Activated naive CD8-positive, alpha-beta T cell treated with anti-CD3 and anti-CD28 coated beads, Interleukin-2, amount 10 ng/mL, durations not matched to agents 7 days and 5 days (primary cell): ENCODE measurements around the gene SPIRE2. TPM values are rescaled to one million over a fixed set of nuclear protein-coding genes. Genes with fewer than 3 reads are reported as not detected.
A peak's percentile ranks its signal among the peaks of the same experiment; 100 is the strongest.
"Not testable (repeated sequence)": the region's sequence is repeated elsewhere in the genome, so short reads cannot be mapped to it uniquely, and the experiment has no call there.

Experiments
- ATAC-seq: fragments of 150-1000 bp; cut with Tn5 transposase; one replicate; pipeline ENCODE4 v1.10.0; 2021; ENCODE audit warnings: low read depth, moderate library complexity
- POLR2A ChIA-PET: fragments of 350-600 bp; sonication (Branson Sonifier 250); formaldehyde crosslinking; loops from one replicate; lab custom pipeline; 2021; ENCODE audit warnings: antibody characterized with exemption; lab: Charles Lee
- DNase-seq: peaks from one replicate; pipeline ENCODE4 v3.0.0; 2021
- H3K27ac Mint-ChIP-seq: one replicate; pipeline ENCODE4 v1.8.0; 2022; ENCODE audit warnings: mild to moderate bottlenecking, mixed read lengths
- H3K27me3 Mint-ChIP-seq: one replicate; pipeline ENCODE4 v1.8.0; 2022; ENCODE audit warnings: mild to moderate bottlenecking, moderate library complexity, mixed read lengths
- H3K36me3 Mint-ChIP-seq: one replicate; pipeline ENCODE4 v1.8.0; 2021; ENCODE audit warnings: mild to moderate bottlenecking, mixed read lengths
- H3K4me1 Mint-ChIP-seq: one replicate; pipeline ENCODE4 v1.8.0; 2021; ENCODE audit warnings: mixed read lengths
- H3K4me3 Mint-ChIP-seq: one replicate; pipeline ENCODE4 v1.8.0; 2022; ENCODE audit warnings: mild to moderate bottlenecking, moderate library complexity, mixed read lengths
- H3K9me3 Mint-ChIP-seq: one replicate; pipeline ENCODE4 v1.8.0; 2021; ENCODE audit warnings: mixed read lengths
- total RNA-seq, 2 experiments: library from RNA; stranded (reverse); gene quantifications; one replicate each; pipeline ENCODE4 v1.2.3, GENCODE V29; 2021

SPIRE2 gene
- total RNA-seq, 2 experiments from 2014 or later, result 1.5 to 1.8 TPM

DNA sequence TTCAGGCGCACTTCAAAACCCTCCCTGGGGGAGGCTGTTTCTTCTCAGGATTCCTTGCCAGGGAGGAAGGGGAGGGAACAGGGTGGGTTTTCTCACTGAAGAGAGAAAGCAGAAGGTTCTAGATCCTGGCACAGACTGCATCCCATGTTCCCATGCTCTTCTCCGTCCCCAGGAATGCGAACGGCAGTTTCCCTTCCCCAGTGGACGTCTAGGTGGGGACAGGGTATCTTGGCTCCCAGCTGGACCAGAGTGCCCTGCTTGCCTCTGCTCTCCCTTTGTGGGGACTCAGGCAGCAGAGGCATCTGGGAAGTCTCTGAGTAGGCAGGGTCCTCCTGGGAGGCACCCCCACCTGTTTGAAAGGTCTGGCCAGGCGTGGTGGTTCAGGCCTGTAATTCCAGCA is 42.2 kb downstream of the SPIRE2 start:
- H3K36me3 Mint-ChIP-seq, result peaks cover 16% of the 10 kb centered on the region
- POLR2A ChIA-PET, result no interaction called here
- H3K4me1 Mint-ChIP-seq, result peaks cover 7% of the 10 kb centered on the region
- H3K9me3 Mint-ChIP-seq, result peaks cover 3% of the 10 kb centered on the region
- H3K4me3 Mint-ChIP-seq, result no peak overlapping the region
- ATAC-seq (no peak), DNase-seq (no peak)
- no peak overlapping the region for H3K27ac Mint-ChIP-seq
- H3K27me3 Mint-ChIP-seq, result no peaks in the 10 kb centered on the region

- Mint-ChIP-seq H3K4me1 (peaks cover 7% of the 10 kb centered on the region), H3K9me3 (peaks cover 3% of the 10 kb centered on the region), H3K27ac (no peak overlapping the region), H3K27me3 (no peaks in the 10 kb centered on the region), H3K36me3 (peaks cover 18% of the 10 kb centered on the region), H3K4me3 (peak overlapping the region; percentile 96)
- ATAC-seq (no peak), DNase-seq (no peak)
- POLR2A ChIA-PET, result interaction anchor here (1.9 to 2.5 kb wide), 4 partner anchors 8 to 166 kb away, joined by 9 to 44 read pairs (median 19); no protein-coding TSS in a partner anchor
These were observed 43.6 kb downstream of the SPIRE2 start for GRCh38 chr16:89871895-89872294.

DNA sequence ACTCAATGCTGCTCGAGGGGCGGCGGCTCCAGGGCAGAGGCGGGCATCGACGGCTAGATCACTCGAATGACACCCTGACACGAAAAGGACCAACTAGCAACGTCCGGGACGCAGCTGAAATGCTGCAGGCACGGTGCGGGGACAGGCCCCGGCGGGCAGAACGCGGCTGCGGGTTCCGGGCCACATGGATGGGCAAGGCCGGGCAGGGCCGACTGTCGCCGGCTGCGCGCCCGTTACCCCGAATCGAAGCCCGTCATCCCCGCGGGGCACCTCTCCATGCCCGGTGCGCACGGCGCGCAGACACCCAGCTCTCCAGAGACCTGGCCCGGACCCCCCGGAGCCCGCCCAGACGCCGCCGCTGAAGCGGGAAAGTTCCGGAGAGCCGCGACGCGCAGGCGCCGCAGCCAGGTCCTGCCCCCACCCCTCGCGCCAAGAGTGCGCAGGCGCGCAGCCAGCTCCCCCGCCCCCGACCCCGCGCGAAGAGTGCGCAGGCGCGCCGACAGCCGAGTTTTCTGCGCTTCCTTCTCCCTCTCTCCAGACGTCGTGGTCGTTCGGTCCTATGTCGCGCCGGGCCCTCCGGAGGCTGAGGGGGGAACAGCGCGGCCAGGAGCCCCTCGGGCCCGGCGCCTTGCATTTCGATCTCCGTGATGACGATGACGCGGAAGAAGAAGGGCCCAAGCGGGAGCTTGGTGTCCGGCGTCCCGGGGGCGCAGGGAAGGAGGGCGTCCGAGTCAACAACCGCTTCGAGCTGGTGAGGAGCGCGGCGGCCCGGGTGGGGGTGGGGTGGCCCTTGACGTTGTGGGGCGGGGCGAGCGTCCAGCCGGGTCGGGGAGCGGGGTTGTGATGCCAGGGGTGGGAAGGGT is 45.1 kb downstream of the SPIRE2 start, which contains the start of gene TCF25:
TSS of gene TCF25 (plus strand) at position 484 of the 863 bp plus-strand sequence. CDS start at position 560, 76 bp downstream.
- POLR2A ChIA-PET, result interaction anchor here (0.5 to 2.5 kb wide), 41 partner anchors 9 to 422 kb away, joined by 3 to 44 read pairs (median 4); partner anchors contain the start of genes CDK10, DBNDD1, FANCA and MC1R
- DNase-seq, result peak; percentile 88
- Mint-ChIP-seq H3K27ac (peak within 1 kb of the TSS; percentile 99), H3K9me3 (peaks cover 3% of the 10 kb centered on the region), H3K27me3 (no peaks in the 10 kb centered on the region), H3K36me3 (peaks cover 25% of the 10 kb centered on the region), H3K4me3 (peak within 1 kb of the TSS; percentile 96), H3K4me1 (peaks cover 7% of the 10 kb centered on the region)
- ATAC-seq, result peak; percentile 66

GRCh38 chr16:89873972-89874689 is 45.9 kb downstream of the SPIRE2 start:
- peak overlapping the region; percentile 96 for H3K4me3 Mint-ChIP-seq
- peaks cover 7% of the 10 kb centered on the region for H3K4me1 Mint-ChIP-seq
- peak overlapping the region; percentile 99 for H3K27ac Mint-ChIP-seq
- POLR2A ChIA-PET, result interaction anchor here (0.6 to 2.5 kb wide), 31 partner anchors 10 to 385 kb away, joined by 3 to 44 read pairs (median 5); partner anchors contain the start of genes CDK10, DBNDD1, FANCA and MC1R
- no peaks in the 10 kb centered on the region for H3K27me3 Mint-ChIP-seq
- DNase-seq, result peak; percentile 92
- peak; percentile 69 for ATAC-seq
- H3K36me3 Mint-ChIP-seq, result peaks cover 30% of the 10 kb centered on the region
- peaks cover 3% of the 10 kb centered on the region for H3K9me3 Mint-ChIP-seq

DNA sequence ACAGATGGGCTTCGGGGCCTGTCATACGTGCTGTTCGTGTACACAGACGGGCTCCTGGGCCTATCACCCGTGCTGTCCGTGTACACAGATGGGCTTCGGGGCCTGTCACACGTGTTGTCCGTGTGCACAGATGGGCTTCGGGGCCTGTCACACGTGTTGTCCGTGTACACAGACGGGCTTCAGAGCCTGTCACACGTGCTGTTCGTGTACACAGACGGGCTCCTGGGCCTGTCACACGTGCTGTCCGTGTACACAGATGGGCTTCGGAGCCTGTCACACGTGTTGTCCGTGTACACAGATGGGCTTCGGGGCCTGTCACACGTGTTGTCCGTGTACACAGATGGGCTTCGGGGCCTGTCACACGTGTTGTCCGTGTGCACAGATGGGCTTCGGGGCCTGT is 50.8 kb downstream of the SPIRE2 start:
- H3K36me3 Mint-ChIP-seq, result peaks cover 38% of the 10 kb centered on the region
- H3K27ac Mint-ChIP-seq, H3K9me3 Mint-ChIP-seq, ATAC-seq, DNase-seq, POLR2A ChIA-PET, H3K4me3 Mint-ChIP-seq, H3K27me3 Mint-ChIP-seq, H3K4me1 Mint-ChIP-seq: not testable (repeated sequence)

DNA sequence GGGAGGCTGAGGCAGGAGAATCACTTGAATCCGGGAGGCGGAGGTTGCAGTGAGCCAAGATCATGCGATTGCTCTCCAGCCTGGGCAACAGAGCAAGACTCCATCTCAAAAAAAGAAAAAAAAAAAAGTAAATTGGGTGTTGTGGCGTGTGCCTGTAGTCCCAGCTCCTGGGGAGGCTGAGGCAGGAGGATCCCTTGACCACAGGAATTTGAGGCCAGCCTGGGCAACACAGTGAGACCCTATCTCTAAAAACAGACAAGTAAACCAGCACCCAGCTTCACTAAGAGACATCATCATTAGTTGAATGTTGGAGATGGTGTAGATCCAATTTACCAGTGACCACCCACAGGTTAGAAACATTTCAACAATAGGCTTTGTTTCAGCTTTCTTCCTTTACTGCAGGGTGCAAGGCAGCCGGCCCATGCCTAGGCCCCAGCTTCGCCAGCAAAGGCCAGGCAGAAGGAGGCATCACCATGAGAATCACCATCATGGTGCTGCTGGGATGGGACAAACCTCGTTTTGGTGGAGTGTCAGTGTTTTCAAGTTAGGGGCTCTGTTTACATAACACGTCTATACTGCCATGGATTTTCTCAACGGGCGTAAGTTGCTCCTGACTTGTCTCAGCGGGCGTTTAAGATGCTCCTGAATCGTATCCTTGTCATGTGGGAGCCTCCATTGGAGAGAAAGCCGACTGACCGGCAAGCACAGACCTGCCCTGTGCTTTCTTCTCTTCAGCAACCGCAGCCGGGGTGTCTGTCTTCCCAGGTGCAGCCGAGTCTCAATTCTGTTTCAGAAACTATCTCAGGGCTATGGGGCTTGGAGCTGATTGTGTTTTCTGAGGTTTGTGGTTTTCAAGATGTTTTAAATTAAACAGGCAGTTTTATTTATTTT is 52.4 kb downstream of the SPIRE2 start:
- H3K9me3 Mint-ChIP-seq, result no peaks in the 10 kb centered on the region
- ATAC-seq (no peak), DNase-seq (no peak)
- POLR2A ChIA-PET, result no interaction called here
- H3K27ac Mint-ChIP-seq, result no peak overlapping the region
- H3K27me3 Mint-ChIP-seq, result no peaks in the 10 kb centered on the region
- peaks cover 32% of the 10 kb centered on the region for H3K36me3 Mint-ChIP-seq
- H3K4me1 Mint-ChIP-seq, result no peaks in the 10 kb centered on the region
- no peak overlapping the region for H3K4me3 Mint-ChIP-seq

- H3K36me3 Mint-ChIP-seq, result peaks cover 30% of the 10 kb centered on the region
- no peaks in the 10 kb centered on the region for H3K4me1 Mint-ChIP-seq
- POLR2A ChIA-PET, result no interaction called here
- H3K27me3 Mint-ChIP-seq, result no peaks in the 10 kb centered on the region
- no peak overlapping the region for H3K4me3 Mint-ChIP-seq
- ATAC-seq, result no peak
- DNase-seq, result no peak
- H3K27ac Mint-ChIP-seq, result no peak overlapping the region
- H3K9me3 Mint-ChIP-seq, result no peaks in the 10 kb centered on the region
These were observed 53.1 kb downstream of the SPIRE2 start for GRCh38 chr16:89881368-89881730.

GRCh38 chr16:89883346-89884040 is 55.2 kb downstream of the SPIRE2 start:
- POLR2A ChIA-PET, result interaction anchor here (1.0 kb wide), 1 partner anchor 10 kb away, joined by 6 read pairs; the partner anchor contains the start of gene TCF25
- Mint-ChIP-seq H3K36me3 (peaks cover 38% of the 10 kb centered on the region), H3K4me3 (no peak overlapping the region), H3K27ac (peak overlapping the region; percentile 20), H3K9me3 (no peaks in the 10 kb centered on the region), H3K27me3 (no peaks in the 10 kb centered on the region), H3K4me1 (no peaks in the 10 kb centered on the region)
- ATAC-seq, result no peak
- no peak for DNase-seq

DNA sequence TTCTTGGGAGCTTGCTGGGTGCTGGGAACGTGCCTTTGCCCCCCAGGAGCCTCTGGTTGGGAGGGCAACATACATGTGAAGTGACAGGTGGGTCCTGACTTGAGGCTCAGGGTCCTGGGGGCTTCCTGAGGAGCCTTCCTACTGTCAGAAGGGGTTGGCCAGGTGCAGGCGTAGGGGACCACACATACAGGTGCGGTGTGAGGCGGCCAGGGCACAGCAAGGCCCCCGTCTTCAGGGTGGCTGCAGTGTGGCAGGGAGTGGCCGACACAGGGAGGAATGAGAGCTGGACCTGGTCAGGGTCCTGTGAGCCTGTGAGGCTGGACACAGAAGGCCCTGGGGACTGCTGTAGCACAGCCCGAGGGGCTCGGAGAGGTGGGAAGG is 55.8 kb downstream of the SPIRE2 start:
- no peak for ATAC-seq
- no peak for DNase-seq
- Mint-ChIP-seq H3K4me3 (no peak overlapping the region), H3K27me3 (no peaks in the 10 kb centered on the region), H3K27ac (no peak overlapping the region), H3K4me1 (no peaks in the 10 kb centered on the region), H3K9me3 (no peaks in the 10 kb centered on the region), H3K36me3 (peaks cover 35% of the 10 kb centered on the region)
- POLR2A ChIA-PET, result no interaction called here

DNA sequence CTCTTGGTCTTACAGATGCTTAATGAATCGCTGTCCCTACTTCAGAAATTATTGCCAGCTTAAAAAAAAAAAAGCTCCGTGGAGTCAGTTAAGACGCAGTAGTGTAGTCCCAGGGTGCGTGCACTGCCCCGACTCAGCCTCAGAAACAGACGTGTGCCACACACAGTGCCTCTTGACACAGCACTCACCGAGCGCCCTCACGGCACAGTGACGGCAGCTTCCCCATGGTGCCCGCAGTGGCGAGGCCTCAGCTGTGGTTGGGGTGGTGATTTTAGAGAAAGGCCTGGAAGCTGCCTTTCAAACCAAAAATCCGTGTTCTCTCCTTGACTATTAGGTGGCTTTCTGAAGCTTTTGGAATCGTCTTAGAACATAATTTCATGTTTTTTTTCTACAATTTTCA is 59.0 kb downstream of the SPIRE2 start:
- Mint-ChIP-seq H3K4me1 (peaks cover 5% of the 10 kb centered on the region), H3K4me3 (no peak overlapping the region), H3K36me3 (peaks cover 42% of the 10 kb centered on the region), H3K9me3 (no peaks in the 10 kb centered on the region), H3K27ac (no peak overlapping the region), H3K27me3 (no peaks in the 10 kb centered on the region)
- POLR2A ChIA-PET, result no interaction called here
- ATAC-seq, result no peak
- DNase-seq, result no peak

DNA sequence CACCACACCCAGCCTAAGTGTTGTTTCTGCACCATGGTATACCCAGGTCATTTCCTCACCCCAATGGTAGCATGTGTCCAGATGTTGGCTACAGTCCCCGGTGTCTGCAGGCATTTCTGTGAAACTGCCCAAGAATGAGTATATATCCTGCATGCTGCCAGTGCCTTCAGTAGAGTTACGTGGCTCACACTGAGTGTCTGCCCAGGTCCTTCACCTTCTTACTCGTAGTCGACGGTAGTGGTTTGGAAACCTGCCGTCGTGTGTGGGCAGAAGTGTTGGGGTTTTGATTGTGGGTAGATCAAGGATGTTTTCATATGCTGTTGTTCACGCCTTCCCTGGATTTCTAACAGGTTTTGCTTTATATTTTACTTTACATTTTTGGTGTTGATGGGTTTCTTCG is 61.9 kb downstream of the SPIRE2 start:
- peak overlapping the region; percentile 38 for H3K27ac Mint-ChIP-seq
- no peaks in the 10 kb centered on the region for H3K27me3 Mint-ChIP-seq
- H3K4me1 Mint-ChIP-seq, result peaks cover 5% of the 10 kb centered on the region
- peaks cover 29% of the 10 kb centered on the region for H3K36me3 Mint-ChIP-seq
- POLR2A ChIA-PET, result no interaction called here
- no peaks in the 10 kb centered on the region for H3K9me3 Mint-ChIP-seq
- DNase-seq (no peak), ATAC-seq (peak; percentile 70)
- H3K4me3 Mint-ChIP-seq, result no peak overlapping the region

DNA sequence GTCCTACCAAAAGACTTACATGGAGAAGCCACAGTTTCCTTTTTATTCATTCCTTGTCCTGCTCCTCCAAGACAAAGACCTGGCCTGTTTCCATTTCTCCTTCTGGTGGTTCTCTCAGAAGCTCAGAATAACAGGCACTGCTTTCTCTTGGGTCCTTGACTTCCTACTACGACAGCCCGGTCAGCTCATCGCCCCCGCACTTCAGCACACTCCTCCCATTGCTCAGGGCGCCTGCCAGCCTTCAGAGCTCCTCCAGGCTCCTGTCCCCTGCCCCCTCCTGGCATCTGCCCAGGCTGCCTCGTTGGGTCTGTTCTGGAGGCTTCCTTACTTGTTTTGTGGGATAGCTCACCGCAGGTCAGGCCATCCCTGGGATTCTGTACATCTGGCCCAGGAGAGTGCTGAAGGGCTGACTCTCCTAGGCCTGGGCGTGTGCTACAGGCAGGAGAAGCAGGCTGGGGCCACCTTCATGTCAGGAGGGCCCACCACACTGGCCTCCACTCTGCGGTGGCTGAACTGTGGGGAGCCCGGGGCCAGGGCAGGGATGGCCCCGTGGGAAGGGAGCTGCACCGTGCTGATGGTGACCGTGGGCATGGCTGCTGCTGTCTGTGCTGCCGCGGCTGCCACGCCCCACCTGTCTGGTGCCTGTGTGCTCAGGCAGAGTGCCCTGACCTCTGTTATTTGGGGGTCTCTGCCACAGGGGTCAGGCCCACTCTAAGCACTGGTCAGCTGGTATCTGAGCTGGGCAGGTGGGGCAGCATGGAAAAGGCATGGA is 62.8 kb downstream of the SPIRE2 start:
- no peak for DNase-seq
- Mint-ChIP-seq H3K36me3 (peaks cover 26% of the 10 kb centered on the region), H3K9me3 (no peaks in the 10 kb centered on the region), H3K27me3 (no peaks in the 10 kb centered on the region), H3K27ac (no peak overlapping the region), H3K4me1 (peaks cover 5% of the 10 kb centered on the region), H3K4me3 (no peak overlapping the region)
- ATAC-seq, result no peak
- POLR2A ChIA-PET, result no interaction called here
